NCI-H345 treated with DMSO at 0.1 percent for 48 hours (cell line): ENCODE results near the gene COL26A1.
"Not testable (repeated sequence)": the region's sequence is repeated elsewhere in the genome, so short reads cannot be mapped to it uniquely, and the experiment has no call there.

Source experiments
- DNase-seq: peaks from one replicate; lab custom pipeline; 2025; ENCODE audit not compliant: unreplicated experiment; lab: John Stamatoyannopoulos, UW

COL26A1 gene

GRCh38 chr7:101436857-101437576 is 74.3 kb downstream of the COL26A1 start:
- no peak for DNase-seq

- no peak for DNase-seq
Measured at GRCh38 chr7:101441890-101442289, 79.2 kb downstream of the COL26A1 start.

- DNase-seq, result no peak
Measured at GRCh38 chr7:101442426-101443070, 79.9 kb downstream of the COL26A1 start.

GRCh38 chr7:101450064-101450463 is 87.4 kb downstream of the COL26A1 start:
- DNase-seq, result no peak

GRCh38 chr7:101453617-101454016 is 90.9 kb downstream of the COL26A1 start:
- no peak for DNase-seq

- no peak for DNase-seq
Measured at GRCh38 chr7:101457001-101457750, 94.5 kb downstream of the COL26A1 start.

GRCh38 chr7:101465131-101465530 is 102.5 kb downstream of the COL26A1 start:
- no peak for DNase-seq

- no peak for DNase-seq
Measured at GRCh38 chr7:101465576-101466196, 103.0 kb downstream of the COL26A1 start.

- DNase-seq, result no peak
Measured at GRCh38 chr7:101466871-101467270, 104.2 kb downstream of the COL26A1 start.

- no peak for DNase-seq
Measured at GRCh38 chr7:101468546-101469275, 106.0 kb downstream of the COL26A1 start.

GRCh38 chr7:101470668-101471487 is 108.2 kb downstream of the COL26A1 start:
- no peak for DNase-seq

GRCh38 chr7:101474178-101474577 is 111.5 kb downstream of the COL26A1 start:
- DNase-seq, result no peak

GRCh38 chr7:101475691-101476090 is 113.0 kb downstream of the COL26A1 start:
- DNase-seq, result not testable (repeated sequence)

GRCh38 chr7:101479217-101479616 is 116.5 kb downstream of the COL26A1 start:
- no peak for DNase-seq

GRCh38 chr7:101486056-101486432 is 123.4 kb downstream of the COL26A1 start:
- not testable (repeated sequence) for DNase-seq

- no peak for DNase-seq
Measured at GRCh38 chr7:101486433-101487104, 123.9 kb downstream of the COL26A1 start.

- no peak for DNase-seq
Measured at GRCh38 chr7:101487105-101487458, 124.4 kb downstream of the COL26A1 start.

GRCh38 chr7:101487753-101488152 is 125.1 kb downstream of the COL26A1 start:
- no peak for DNase-seq

- no peak for DNase-seq
Measured at GRCh38 chr7:101488826-101489572, 126.3 kb downstream of the COL26A1 start.
